Panc1 (cell line): ENCODE measurements around the gene OTOF. TPM values are rescaled to one million over a fixed set of nuclear protein-coding genes. Genes with fewer than 3 reads are reported as not detected.

Experiments
- ATAC-seq: fragments of 200-7000 bp; cut with Tn5 transposase; 2 replicates; pipeline ENCODE4 v1.9.1; 2020; ENCODE audit warnings: mild to moderate bottlenecking, moderate library complexity
- BruUV-seq: library from RNA; stranded (reverse); fragments of 400-500 nt; replicated peaks from 2 replicates; lab custom pipeline; 2021; lab: Mats Ljungman, UMichigan
- CTCF ChIA-PET: fragments of 300-600 bp; sonication (Branson Sonifier 250); formaldehyde crosslinking; loops from one replicate; lab custom pipeline; 2022; ENCODE audit warnings: antibody characterized with exemption; lab: Charles Lee
- POLR2A ChIA-PET: fragments of 300-600 bp; sonication (Branson Sonifier 250); formaldehyde crosslinking; loops from one replicate; lab custom pipeline; 2022; ENCODE audit warnings: antibody characterized with exemption; lab: Charles Lee
- DNase-seq: peaks from one replicate; pipeline ENCODE4 v3.0.0-alpha.2; 2010; ENCODE audit warnings: low read depth, low spot score
- H3K27ac ChIP-seq: 2 replicates; pipeline ENCODE4 v1.5.1; 2011; ENCODE audit warnings: mild to moderate bottlenecking, low read length, inconsistent platforms
- H3K27me3 ChIP-seq: fragments of 200-500 bp; sonication (Bioruptor generic); 2 replicates; pipeline ENCODE4 v1.6.0; 2014; ENCODE audit warnings: low read length, inconsistent platforms; ENCODE audit not compliant: control insufficient read depth, insufficient read depth
- H3K36me3 ChIP-seq: fragments of 200-500 bp; sonication (Bioruptor generic); 2 replicates; pipeline ENCODE4 v1.5.1; 2014; ENCODE audit warnings: inconsistent platforms, mild to moderate bottlenecking, low read length, moderate library complexity; ENCODE audit not compliant: control insufficient read depth, insufficient read depth
- H3K4me1 ChIP-seq: 2 replicates; pipeline ENCODE4 v1.5.1; 2011; ENCODE audit warnings: inconsistent platforms, mild to moderate bottlenecking, low read length, moderate library complexity; ENCODE audit not compliant: control insufficient read depth, insufficient read depth
- H3K4me3 ChIP-seq, 2 experiments: 2 replicates each; pipeline ENCODE4 v1.5.1; 2011 to 2012; ENCODE audit warnings: low read depth in 2 of 2, low read length in 2 of 2, mild to moderate bottlenecking in 2 of 2, inconsistent platforms in 1 of 2, moderate library complexity in 1 of 2
- H3K9me3 ChIP-seq: fragments of 200-500 bp; sonication (Bioruptor generic); 2 replicates; pipeline ENCODE4 v1.5.1; 2014; ENCODE audit warnings: low read depth, mild to moderate bottlenecking, inconsistent platforms, low read length, moderate library complexity; ENCODE audit not compliant: control insufficient read depth, insufficient read depth
- POLR2AphosphoS5 ChIP-seq: IDR thresholded peaks from 2 replicates; pipeline ENCODE4 v1.6.1; 2012; ENCODE audit warnings: mild to moderate bottlenecking, low read depth, low read length, moderate library complexity
- SIN3A ChIP-seq: IDR thresholded peaks from 2 replicates; pipeline ENCODE4 v1.6.1; 2012; ENCODE audit warnings: low read depth, mild to moderate bottlenecking, low read length, moderate library complexity, borderline replicate concordance; ENCODE audit not compliant: insufficient read depth
- TCF7L2 ChIP-seq: IDR thresholded peaks from 2 replicates; pipeline ENCODE4 v1.6.1; 2011; ENCODE audit warnings: mild to moderate bottlenecking, low read depth, low read length, inconsistent platforms
- in situ Hi-C: cut with HindIII; loops from 2 replicates; pipeline ENCODE4 v1.10.0; 2016; ENCODE audit warnings: low sequenced_read_pairs, low pct_unique_long_range_greater_than_20kb
- intact Hi-C: fragments of 100-400 bp; cut with micrococcal nuclease; formaldehyde crosslinking; loops from one replicate; pipeline ENCODE4 v1.10.0; 2022; ENCODE audit not compliant: unreplicated experiment
- total RNA-seq: library from RNA; stranded (reverse); gene quantifications from one replicate; pipeline ENCODE4 v1.2.1, GENCODE V29; 2021; ENCODE audit not compliant: unreplicated experiment
- TF ChIP-seq, protein P1 (sequence below): fragments of 450-650 bp; IDR thresholded peaks from 2 replicates; pipeline ENCODE4 v1.5.1; 2017; ENCODE audit warnings: mild to moderate bottlenecking
- TF ChIP-seq, protein P2 (sequence below), 2 experiments: IDR thresholded peaks; 2 replicates each; pipeline ENCODE4 v1.6.1; 2011 to 2012; ENCODE audit warnings: low read depth in 2 of 2, control low read depth in 1 of 2, low read length in 1 of 2, mild to moderate bottlenecking in 1 of 2, moderate library complexity in 1 of 2; ENCODE audit not compliant: insufficient read depth in 1 of 2

Gene OTOF
- total RNA-seq, 1 experiment from 2014 or later = 0.41 TPM

DNA sequence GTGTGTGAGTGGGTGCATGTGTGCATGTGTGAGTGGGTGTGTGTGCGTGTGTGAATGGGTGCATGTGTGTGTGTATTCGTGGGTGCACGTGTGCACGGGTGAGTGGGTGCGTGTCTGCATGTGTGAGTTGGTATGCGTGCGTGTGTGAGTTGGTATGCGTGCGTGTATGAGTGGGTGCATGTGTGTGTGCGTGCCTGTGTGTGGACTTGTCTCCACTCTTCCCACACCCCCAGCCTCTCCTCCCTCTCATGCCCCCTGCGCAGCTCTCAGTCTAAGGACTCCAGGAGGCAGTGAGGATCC lies 5.1 kb upstream of the OTOF start:
- in situ Hi-C loops = no loop called here
- no TSS peak for BruUV-seq
- POLR2A ChIA-PET = no interaction called here
- CTCF ChIA-PET = no interaction called here
- Histone ChIP-seq H3K36me3 (no peaks in the 10 kb centered on the region), H3K9me3 (no peaks in the 10 kb centered on the region), H3K27me3 (no peaks in the 10 kb centered on the region), H3K27ac (no peak overlapping the region), H3K4me1 (no peaks in the 10 kb centered on the region; the same call in 1 of the 2 replicates), H3K4me3 (no peak overlapping the region)
- no peak for TF ChIP-seq SIN3A
- TF ChIP-seq POLR2AphosphoS5 = no peak
- TF ChIP-seq, protein P1, sequence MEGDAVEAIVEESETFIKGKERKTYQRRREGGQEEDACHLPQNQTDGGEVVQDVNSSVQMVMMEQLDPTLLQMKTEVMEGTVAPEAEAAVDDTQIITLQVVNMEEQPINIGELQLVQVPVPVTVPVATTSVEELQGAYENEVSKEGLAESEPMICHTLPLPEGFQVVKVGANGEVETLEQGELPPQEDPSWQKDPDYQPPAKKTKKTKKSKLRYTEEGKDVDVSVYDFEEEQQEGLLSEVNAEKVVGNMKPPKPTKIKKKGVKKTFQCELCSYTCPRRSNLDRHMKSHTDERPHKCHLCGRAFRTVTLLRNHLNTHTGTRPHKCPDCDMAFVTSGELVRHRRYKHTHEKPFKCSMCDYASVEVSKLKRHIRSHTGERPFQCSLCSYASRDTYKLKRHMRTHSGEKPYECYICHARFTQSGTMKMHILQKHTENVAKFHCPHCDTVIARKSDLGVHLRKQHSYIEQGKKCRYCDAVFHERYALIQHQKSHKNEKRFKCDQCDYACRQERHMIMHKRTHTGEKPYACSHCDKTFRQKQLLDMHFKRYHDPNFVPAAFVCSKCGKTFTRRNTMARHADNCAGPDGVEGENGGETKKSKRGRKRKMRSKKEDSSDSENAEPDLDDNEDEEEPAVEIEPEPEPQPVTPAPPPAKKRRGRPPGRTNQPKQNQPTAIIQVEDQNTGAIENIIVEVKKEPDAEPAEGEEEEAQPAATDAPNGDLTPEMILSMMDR = no peak
- TF ChIP-seq TCF7L2 = no peak
- TF ChIP-seq, protein P2, sequence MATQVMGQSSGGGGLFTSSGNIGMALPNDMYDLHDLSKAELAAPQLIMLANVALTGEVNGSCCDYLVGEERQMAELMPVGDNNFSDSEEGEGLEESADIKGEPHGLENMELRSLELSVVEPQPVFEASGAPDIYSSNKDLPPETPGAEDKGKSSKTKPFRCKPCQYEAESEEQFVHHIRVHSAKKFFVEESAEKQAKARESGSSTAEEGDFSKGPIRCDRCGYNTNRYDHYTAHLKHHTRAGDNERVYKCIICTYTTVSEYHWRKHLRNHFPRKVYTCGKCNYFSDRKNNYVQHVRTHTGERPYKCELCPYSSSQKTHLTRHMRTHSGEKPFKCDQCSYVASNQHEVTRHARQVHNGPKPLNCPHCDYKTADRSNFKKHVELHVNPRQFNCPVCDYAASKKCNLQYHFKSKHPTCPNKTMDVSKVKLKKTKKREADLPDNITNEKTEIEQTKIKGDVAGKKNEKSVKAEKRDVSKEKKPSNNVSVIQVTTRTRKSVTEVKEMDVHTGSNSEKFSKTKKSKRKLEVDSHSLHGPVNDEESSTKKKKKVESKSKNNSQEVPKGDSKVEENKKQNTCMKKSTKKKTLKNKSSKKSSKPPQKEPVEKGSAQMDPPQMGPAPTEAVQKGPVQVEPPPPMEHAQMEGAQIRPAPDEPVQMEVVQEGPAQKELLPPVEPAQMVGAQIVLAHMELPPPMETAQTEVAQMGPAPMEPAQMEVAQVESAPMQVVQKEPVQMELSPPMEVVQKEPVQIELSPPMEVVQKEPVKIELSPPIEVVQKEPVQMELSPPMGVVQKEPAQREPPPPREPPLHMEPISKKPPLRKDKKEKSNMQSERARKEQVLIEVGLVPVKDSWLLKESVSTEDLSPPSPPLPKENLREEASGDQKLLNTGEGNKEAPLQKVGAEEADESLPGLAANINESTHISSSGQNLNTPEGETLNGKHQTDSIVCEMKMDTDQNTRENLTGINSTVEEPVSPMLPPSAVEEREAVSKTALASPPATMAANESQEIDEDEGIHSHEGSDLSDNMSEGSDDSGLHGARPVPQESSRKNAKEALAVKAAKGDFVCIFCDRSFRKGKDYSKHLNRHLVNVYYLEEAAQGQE (IDR thresholded peaks at IDR 0.05; ENCODE audit: insufficient read depth in 1 of 2, low read depth in 2 of 2, low read length in 1 of 2) = no peak
- intact Hi-C loops = no loop called here
- ATAC-seq (no peak), DNase-seq (no peak)

DNA sequence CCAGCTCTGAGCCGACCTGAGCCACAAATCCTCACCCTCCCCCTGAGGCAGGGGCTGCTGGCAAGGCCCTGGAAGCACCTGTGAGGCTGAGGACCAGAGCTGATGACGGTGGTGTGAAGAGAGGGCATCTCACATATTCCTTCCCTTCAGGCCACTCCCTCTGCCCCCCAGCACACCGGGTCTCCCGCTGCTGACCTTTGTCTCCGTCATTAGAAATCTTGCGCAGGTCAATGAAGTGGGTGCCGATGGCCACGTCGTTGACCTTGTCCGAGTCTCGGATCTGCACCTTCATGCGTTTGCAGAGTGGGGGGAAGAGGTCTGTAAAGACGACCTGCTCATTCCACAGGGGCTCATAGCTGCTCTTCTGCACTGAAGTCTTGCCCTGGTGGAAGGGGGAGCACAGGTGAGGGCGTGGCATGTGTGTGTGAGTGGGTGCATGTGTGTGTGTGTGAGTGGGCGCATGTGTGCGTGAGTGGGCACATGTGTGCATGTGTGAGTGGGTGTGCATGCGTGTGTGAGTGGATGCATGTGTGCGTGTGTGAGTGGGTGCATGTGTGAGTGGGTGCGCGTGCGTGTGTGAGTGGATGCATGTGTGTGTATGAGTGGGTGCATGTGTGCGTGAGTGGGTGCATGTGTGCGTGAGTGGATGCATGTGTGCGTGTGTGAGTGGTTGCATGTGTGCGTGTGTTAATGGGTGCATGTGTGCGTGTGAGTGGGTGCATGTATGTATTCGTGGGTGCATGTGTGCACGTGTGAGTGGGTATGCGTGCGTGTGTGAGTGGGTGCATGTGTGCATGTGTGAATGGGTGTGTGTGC lies 4.5 kb upstream of the OTOF start:
- no peak for DNase-seq
- TF ChIP-seq, protein P1 = no peak
- no peak for TF ChIP-seq SIN3A
- ATAC-seq = no peak
- H3K36me3 ChIP-seq = no peaks in the 10 kb centered on the region
- in situ Hi-C loops (no loop called here), intact Hi-C loops (no loop called here)
- no peaks in the 10 kb centered on the region; the same call in 1 of the 2 replicates for H3K4me1 ChIP-seq
- ChIA-PET CTCF (no interaction called here), POLR2A (no interaction called here)
- BruUV-seq = no TSS peak
- H3K9me3 ChIP-seq = no peaks in the 10 kb centered on the region
- no peak overlapping the region for H3K27ac ChIP-seq
- H3K4me3 ChIP-seq = no peak overlapping the region
- no peaks in the 10 kb centered on the region for H3K27me3 ChIP-seq
